Heart right ventricle (tissue), 16 donors: ENCODE measurements around the gene LRRC8D. TPM values are rescaled to one million over a fixed set of nuclear protein-coding genes. Genes with fewer than 3 reads are reported as not detected.

ENCODE experiments used
- ATAC-seq, 8 donors: fragments of 200-7000 bp; cut with Tn5 transposase; one replicate each; pipeline ENCODE4 v1.9.1; 2020; ENCODE audit warnings: mild to moderate bottlenecking in 8 of 8, moderate library complexity in 8 of 8, moderate number of reproducible peaks in 1 of 8
- DNase-seq, 2 donors: peaks; one replicate each; pipeline ENCODE4 v3.0.0-alpha.2; 2020
- H3K27ac ChIP-seq, 10 donors: fragments of 200-600 bp; sonication (generic) in 2 of 10; one replicate each; pipeline versions ENCODE4 v1.5.0 to v1.8.0; 2020 to 2022; ENCODE audit warnings: mild to moderate bottlenecking in 3 of 10
- H3K27me3 ChIP-seq, 7 donors: fragments of 200-600 bp; one replicate each; pipeline ENCODE4 v1.8.0; 2021 to 2022; ENCODE audit warnings: mild to moderate bottlenecking in 2 of 7
- H3K36me3 ChIP-seq, 9 donors: fragments of 200-600 bp; sonication (generic) in 1 of 9; one replicate each; pipeline versions ENCODE4 v1.5.0 to v1.8.0; 2020 to 2022; ENCODE audit warnings: mild to moderate bottlenecking in 2 of 9
- H3K4me1 ChIP-seq, 9 donors: fragments of 200-600 bp; sonication (generic) in 1 of 9; one replicate each; pipeline versions ENCODE4 v1.5.0 to v1.8.0; 2020 to 2022; ENCODE audit warnings: mild to moderate bottlenecking in 4 of 9
- H3K4me3 ChIP-seq, 10 donors: fragments of 200-600 bp; sonication (generic) in 2 of 10; one replicate each; pipeline versions ENCODE4 v1.5.0 to v1.8.0; 2020 to 2022; ENCODE audit warnings: mild to moderate bottlenecking in 7 of 10, moderate library complexity in 2 of 10
- H3K9me3 ChIP-seq, 11 donors: fragments of 200-600 bp in 10 of 11; sonication (generic) in 2 of 11; one replicate each; pipeline versions ENCODE4 v1.5.0 to v1.8.0; 2013 to 2022; ENCODE audit warnings: mild to moderate bottlenecking in 2 of 11, control low read depth in 1 of 11, moderate library complexity in 1 of 11
- WGBS, 2 donors: extraction: QIAGEN DNeasy Blood & Tissue Kit; methylation state at CpG; one replicate each; pipeline ENCODE4 v1.1.7; 2013; ENCODE audit warnings: inconsistent platforms in 1 of 2; 5-methylcytosine and 5-hydroxymethylcytosine counted together
- intact Hi-C, 10 donors: fragments of 100-400 bp; cut with DNase I; formaldehyde crosslinking; loops; one replicate each; pipeline versions ENCODE4 v1.11.1 to v1.14.2; 2022
- polyA plus RNA-seq, 2 donors: library from polyadenylated mRNA; stranded (reverse); fragments of 200-250 nt; gene quantifications; one replicate each; pipeline ENCODE4 v1.2.3, GENCODE V29; 2013
- total RNA-seq, 10 donors: library from RNA; stranded (reverse); fragmentation: NEBNext Ultra II Directional in 3 of 10; extraction: Animal tissue kit (Norgen Biotek cat#: 25700) in 3 of 10; gene quantifications; one replicate each; pipeline versions ENCODE4 v1.2.1 to v1.2.4, GENCODE V29; 2021 to 2023
- TF ChIP-seq, protein P1 (sequence below), 9 donors: fragments of 200-600 bp; sonication (generic) in 2 of 9; IDR thresholded peaks; one replicate each; pipeline versions ENCODE4 v1.5.0 to v1.8.0; 2021 to 2022; ENCODE audit warnings: antibody characterized with exemption in 9 of 9, mild to moderate bottlenecking in 5 of 9, moderate library complexity in 1 of 9
- donor health status: Arrhythmogenic right ventricular cardiomyopathy.
- donor health status: ischemic (EF 13 %, LVEDD 7.1; RV severe dilation, severe dysfunction).
- donor health status: healthy with polysubstance abuse.
- donor health status: DM: no; HTN: yes; CAD: no.
- donor health status: DM: no; HTN: no; CAD: no.
- donor health status: ischemic (EF 25% LVEDD 6.9; RV normal size, moderate dysfunction).
- donor health status: ischemic (EF 25% LVEDD 5.7; RV mildly dilated, moderate dysfunction).
- donor health status: healthy.
- donor health status: DM: yes; HTN: yes; CAD: no.
- donor health status: Ischemic cardiomyopathy.
- donor health status: ischemic (EF 35%, LVEDD 5.7; RV mildly dilated, moderate dysfunction).
- donor health status: nonischemic (EF 11% LVEDD 7.7; RV severe dilation, severe dysfunction).
- donor health status: DM: yes; HTN: yes; CAD: no.
- donor health status: PGD.
- donor health status: ischemic (EF 29% LVEDD 5.4; RV normal size, mild dysfunction).
- donor health status: nonischemic (EF 23%, LVEDD 6.1; RV moderate dilation, normal function).

The LRRC8D gene
- total and polyA plus RNA-seq, 12 donors, result 3.0 to 11.0 (median 6.6) TPM

DNA sequence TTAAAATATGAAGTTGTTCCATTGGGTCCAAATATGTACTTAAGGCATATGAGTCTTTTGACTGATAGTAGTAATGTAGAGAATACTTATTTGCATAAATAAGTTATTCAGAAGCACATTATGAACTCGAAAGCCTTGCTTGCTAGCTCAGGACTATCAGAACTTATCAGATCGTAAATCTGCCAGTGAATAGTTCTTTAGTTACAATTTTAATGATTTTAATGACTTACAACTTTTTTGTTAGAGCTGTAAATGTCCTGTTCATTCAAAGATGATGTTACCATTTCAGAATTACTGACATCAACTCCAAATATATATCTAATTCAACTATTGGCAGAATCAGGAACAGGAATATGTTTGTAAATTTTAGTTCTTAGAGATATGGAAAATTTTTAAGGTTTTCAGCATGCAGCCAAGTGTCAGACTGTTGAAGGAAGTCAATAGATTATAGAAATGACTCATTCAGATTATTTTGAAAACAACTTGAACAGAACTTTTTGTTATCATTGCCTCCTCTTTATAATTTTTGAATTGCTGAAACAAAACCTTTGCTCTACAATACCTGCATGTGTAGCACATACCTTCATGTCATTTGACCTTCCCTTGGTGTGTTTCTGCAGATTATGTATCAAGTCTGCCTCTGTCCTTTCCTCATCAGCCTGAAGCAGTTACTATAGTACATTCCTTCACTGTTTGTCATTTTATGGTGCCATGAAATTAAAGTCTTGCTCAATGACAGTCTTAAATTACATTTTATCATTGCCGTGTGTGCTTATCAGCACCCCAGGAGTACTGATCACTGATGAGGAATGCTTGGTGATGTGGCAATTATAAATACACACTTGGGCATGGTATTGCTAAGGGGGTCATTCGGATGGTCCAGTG is 44.9 kb downstream of the LRRC8D start:
- intact Hi-C loops, result no loop called here
- Histone ChIP-seq H3K27ac (no peak overlapping the region), H3K9me3 (no peaks in the 10 kb centered on the region), H3K27me3 (no peaks in the 10 kb centered on the region), H3K4me1 (peaks cover 0 to 15% (median 10%) of the 10 kb centered on the region in 9 donors), H3K4me3 (no peak overlapping the region), H3K36me3 (peaks cover 0 to 20% (median 2%) of the 10 kb centered on the region in 9 donors)
- peak in 4 of 8 donors; percentile 13 to 85 (median 26) for ATAC-seq
- 63 to 66% methylated on average over 4 of the region's 4 CpGs for WGBS, 2 donors
- DNase-seq, result no peak
- TF ChIP-seq, protein P1, sequence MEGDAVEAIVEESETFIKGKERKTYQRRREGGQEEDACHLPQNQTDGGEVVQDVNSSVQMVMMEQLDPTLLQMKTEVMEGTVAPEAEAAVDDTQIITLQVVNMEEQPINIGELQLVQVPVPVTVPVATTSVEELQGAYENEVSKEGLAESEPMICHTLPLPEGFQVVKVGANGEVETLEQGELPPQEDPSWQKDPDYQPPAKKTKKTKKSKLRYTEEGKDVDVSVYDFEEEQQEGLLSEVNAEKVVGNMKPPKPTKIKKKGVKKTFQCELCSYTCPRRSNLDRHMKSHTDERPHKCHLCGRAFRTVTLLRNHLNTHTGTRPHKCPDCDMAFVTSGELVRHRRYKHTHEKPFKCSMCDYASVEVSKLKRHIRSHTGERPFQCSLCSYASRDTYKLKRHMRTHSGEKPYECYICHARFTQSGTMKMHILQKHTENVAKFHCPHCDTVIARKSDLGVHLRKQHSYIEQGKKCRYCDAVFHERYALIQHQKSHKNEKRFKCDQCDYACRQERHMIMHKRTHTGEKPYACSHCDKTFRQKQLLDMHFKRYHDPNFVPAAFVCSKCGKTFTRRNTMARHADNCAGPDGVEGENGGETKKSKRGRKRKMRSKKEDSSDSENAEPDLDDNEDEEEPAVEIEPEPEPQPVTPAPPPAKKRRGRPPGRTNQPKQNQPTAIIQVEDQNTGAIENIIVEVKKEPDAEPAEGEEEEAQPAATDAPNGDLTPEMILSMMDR (IDR thresholded peaks at IDR 0.05), result no peak

DNA sequence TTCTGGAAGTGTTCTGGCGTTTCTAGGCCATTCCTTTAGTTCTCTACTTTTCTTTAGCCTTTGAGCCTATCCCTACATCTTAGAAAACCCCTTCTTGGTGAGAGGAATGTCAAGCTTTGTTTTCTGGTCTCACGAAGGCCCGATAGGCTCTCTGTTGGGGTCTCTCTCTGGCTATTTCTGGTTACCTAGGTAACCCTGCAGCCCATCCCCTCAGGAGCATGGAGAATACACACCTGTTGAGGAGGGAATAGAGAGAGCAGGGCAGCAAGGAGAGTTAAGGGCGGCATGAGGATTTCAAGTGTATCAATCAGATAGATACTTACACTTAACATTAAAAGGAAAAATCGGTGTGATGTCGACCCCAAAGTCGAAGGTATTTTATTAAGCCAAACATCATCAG is 45.7 kb downstream of the LRRC8D start:
- ATAC-seq, result no peak
- intact Hi-C loops, result no loop called here
- no peaks in the 10 kb centered on the region for H3K27me3 ChIP-seq
- H3K9me3 ChIP-seq, result no peaks in the 10 kb centered on the region
- peaks cover 0 to 20% (median 2%) of the 10 kb centered on the region in 9 donors for H3K36me3 ChIP-seq
- H3K4me1 ChIP-seq, result peaks cover 0 to 19% (median 10%) of the 10 kb centered on the region in 9 donors
- no peak for DNase-seq
- H3K4me3 ChIP-seq, result no peak overlapping the region
- 96% methylated on average over 7 of the region's 7 CpGs for WGBS, 2 donors
- no peak overlapping the region for H3K27ac ChIP-seq
- TF ChIP-seq, protein P1 (IDR thresholded peaks at IDR 0.05), result no peak

DNA sequence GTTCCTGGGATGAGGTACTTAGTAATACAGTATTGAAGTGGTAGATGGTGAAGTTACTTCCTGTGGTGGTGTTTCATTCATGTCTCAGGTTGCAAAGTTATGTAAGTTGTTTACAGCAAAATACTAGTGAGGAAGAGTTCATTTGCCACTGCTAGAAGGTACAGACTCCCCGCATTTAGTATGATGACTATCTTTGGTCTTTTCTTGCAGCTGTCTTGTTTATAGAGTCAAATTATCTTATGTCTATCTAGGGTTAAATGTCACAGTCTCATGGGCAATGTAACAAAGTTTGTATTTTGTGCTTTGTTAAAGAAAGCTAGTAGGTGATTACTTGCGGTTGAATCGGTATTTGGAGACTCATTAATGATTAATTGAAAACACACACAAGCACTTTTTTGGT is 50.2 kb downstream of the LRRC8D start:
- Histone ChIP-seq H3K36me3 (peaks cover 0 to 18% (median 0%) of the 10 kb centered on the region in 9 donors), H3K9me3 (no peaks in the 10 kb centered on the region), H3K27me3 (no peaks in the 10 kb centered on the region), H3K27ac (no peak overlapping the region), H3K4me1 (peaks cover 2 to 31% (median 23%) of the 10 kb centered on the region in 9 donors), H3K4me3 (no peak overlapping the region)
- no peak for DNase-seq
- intact Hi-C loops, result no loop called here
- ATAC-seq, result no peak
- TF ChIP-seq, protein P1 (IDR thresholded peaks at IDR 0.05), result no peak
- 94 to 96% methylated on average over 3 of the region's 3 CpGs for WGBS, 2 donors

DNA sequence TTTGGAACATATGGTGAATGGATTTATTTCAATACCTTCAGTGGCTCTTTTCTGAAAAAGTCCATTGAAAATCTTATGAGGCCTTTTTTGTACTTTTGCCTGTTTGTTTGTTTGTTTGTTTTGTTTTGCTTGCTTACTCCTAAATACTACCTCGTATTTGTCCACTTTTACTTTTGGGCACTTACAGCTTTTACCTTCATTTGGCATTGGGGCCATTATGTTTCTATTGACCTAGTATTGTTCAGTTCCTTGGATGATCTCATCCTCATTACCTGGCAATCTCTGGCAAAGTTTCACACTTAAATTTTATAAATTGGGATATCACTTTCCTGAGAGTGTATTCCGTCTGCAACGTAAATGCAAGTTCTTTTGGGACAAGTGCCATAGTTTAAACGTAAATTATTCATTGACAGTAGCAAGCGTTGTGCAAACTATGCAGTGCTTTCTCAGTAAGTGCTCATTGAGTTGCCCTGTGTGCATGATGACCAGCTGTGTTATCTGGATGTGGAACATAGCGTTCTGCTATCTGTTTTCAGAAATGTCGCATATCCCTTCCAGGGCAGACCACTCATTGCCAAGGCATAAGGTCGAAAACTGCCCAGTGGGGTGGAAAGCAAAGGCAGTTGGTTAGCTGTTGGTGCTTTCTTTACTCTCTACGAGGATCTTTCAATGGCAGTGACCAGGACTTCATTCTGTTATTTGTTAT is 51.1 kb downstream of the LRRC8D start:
- Histone ChIP-seq H3K27ac (no peak overlapping the region), H3K4me1 (peaks cover 2 to 35% (median 18%) of the 10 kb centered on the region in 9 donors), H3K27me3 (no peaks in the 10 kb centered on the region), H3K4me3 (no peak overlapping the region), H3K36me3 (peaks cover 0 to 18% (median 0%) of the 10 kb centered on the region in 9 donors), H3K9me3 (no peaks in the 10 kb centered on the region)
- ATAC-seq (peak in 6 of 8 donors; percentile 40 to 92 (median 74)), DNase-seq (no peak)
- WGBS, 2 donors, result 68 to 77% methylated on average over 9 of the region's 9 CpGs
- TF ChIP-seq, protein P1 (IDR thresholded peaks at IDR 0.05), result no peak
- intact Hi-C loops, result no loop called here
